Activated CD8-positive, alpha-beta memory T cell treated with anti-CD3 and anti-CD28 coated beads for 48 hours (primary cell): Measurements from ENCODE around the gene DEFB132.
A peak's percentile ranks its signal among the peaks of the same experiment; 100 is the strongest.
"Not testable (repeated sequence)": the region's sequence is repeated elsewhere in the genome, so short reads cannot be mapped to it uniquely, and the experiment has no call there.

ENCODE experiments used
- DNase-seq, 3 experiments: peaks; one replicate each; pipeline ENCODE4 v3.0.0-alpha.2; 2020; ENCODE audit warnings: low read depth in 2 of 3, low spot score in 2 of 3

Gene DEFB132

GRCh38 chr20:257419-257818 lies at the start of gene DEFB132:
DEFB132 (plus strand) TSS chr20:257724; CDS start chr20:257779, 55 bp downstream.
- no peak for DNase-seq

GRCh38 chr20:208942-209566 lies 48.5 kb upstream of the DEFB132 start:
- no peak for DNase-seq

GRCh38 chr20:210809-211502 lies 46.6 kb upstream of the DEFB132 start:
- no peak for DNase-seq

- no peak for DNase-seq
These were observed 43.1 kb upstream of the DEFB132 start for GRCh38 chr20:214383-214782.

GRCh38 chr20:215796-216195 lies 41.7 kb upstream of the DEFB132 start:
- no peak for DNase-seq

GRCh38 chr20:217266-217665 lies 40.3 kb upstream of the DEFB132 start:
- no peak for DNase-seq

GRCh38 chr20:219290-220115 lies 38.0 kb upstream of the DEFB132 start:
- no peak for DNase-seq

- DNase-seq = no peak
These were observed 36.2 kb upstream of the DEFB132 start for GRCh38 chr20:221258-221830.

- DNase-seq = not testable (repeated sequence)
These were observed 31.6 kb upstream of the DEFB132 start for GRCh38 chr20:225879-226278.

GRCh38 chr20:226958-227357 lies 30.6 kb upstream of the DEFB132 start, which contains the start of gene DEFB129:
DEFB129 (plus strand) TSS chr20:227258; CDS start chr20:227289, 31 bp downstream.
- no peak for DNase-seq

GRCh38 chr20:227439-228105 lies 30.0 kb upstream of the DEFB132 start:
- no peak for DNase-seq

- DNase-seq = no peak
These were observed 21.6 kb upstream of the DEFB132 start for GRCh38 chr20:235891-236290.

GRCh38 chr20:237489-237888 lies 20.0 kb upstream of the DEFB132 start:
- DNase-seq = peak in 1 of 3 experiments; percentile 10

- DNase-seq = no peak
These were observed 19.6 kb upstream of the DEFB132 start for GRCh38 chr20:237929-238328.

- no peak for DNase-seq
These were observed 14.6 kb upstream of the DEFB132 start for GRCh38 chr20:242905-243304.

GRCh38 chr20:251354-251753 lies 6.2 kb upstream of the DEFB132 start:
- DNase-seq = no peak

- DNase-seq = no peak
These were observed 4.7 kb upstream of the DEFB132 start for GRCh38 chr20:252801-253200.

GRCh38 chr20:253447-253846 lies 4.1 kb upstream of the DEFB132 start:
- not testable (repeated sequence) for DNase-seq

- no peak for DNase-seq
These were observed 840 bp downstream of the DEFB132 start for GRCh38 chr20:258269-258858.

GRCh38 chr20:258963-259362 lies 1.4 kb downstream of the DEFB132 start:
- DNase-seq = no peak

GRCh38 chr20:259981-260380 lies 2.5 kb downstream of the DEFB132 start:
- DNase-seq = no peak
